H1 (cell line): Measurements from ENCODE around the gene RNPEPL1. TPM values are rescaled to one million over a fixed set of nuclear protein-coding genes. Genes with fewer than 3 reads are reported as not detected.

Source experiments
- polyA plus RNA-seq, 7 experiments: library from polyadenylated mRNA; depleted of rRNA in 3 of 7; stranded (reverse) in 5 of 7; unstranded in 2 of 7; fragments of >200 nt in 5 of 7; fragments of 200-250 nt in 2 of 7; gene quantifications; 1 replicate in 5 of 7; 2 replicates in 1 of 7; 4 replicates in 1 of 7; pipeline versions ENCODE4 v1.2.1 to v1.2.3, GENCODE V29; 2011 to 2013; ENCODE audit warnings: missing spikeins in 2 of 7, mixed read lengths in 2 of 7
- total RNA-seq: library from RNA; stranded (reverse); fragmentation: NEBNext Ultra II Directional; extraction: Animal tissue kit (Norgen Biotek cat#: 25700); gene quantifications from 2 replicates; pipeline ENCODE4 v1.2.1, GENCODE V29; 2021
- TF ChIP-seq, protein P1 (sequence below): fragments of 300-600 bp; sonication (generic); IDR thresholded peaks from 2 replicates; pipeline ENCODE4 v1.7.1; 2012; ENCODE audit warnings: low read length, moderate library complexity, mild to moderate bottlenecking, inconsistent platforms; ENCODE audit not compliant: insufficient replicate concordance

RNPEPL1 gene
- total and polyA plus RNA-seq, 2 of the 8 experiments (the other 6 are each of a cell fraction or from before 2014, with no cell fraction given), result 9.0 to 11.3 TPM

DNA sequence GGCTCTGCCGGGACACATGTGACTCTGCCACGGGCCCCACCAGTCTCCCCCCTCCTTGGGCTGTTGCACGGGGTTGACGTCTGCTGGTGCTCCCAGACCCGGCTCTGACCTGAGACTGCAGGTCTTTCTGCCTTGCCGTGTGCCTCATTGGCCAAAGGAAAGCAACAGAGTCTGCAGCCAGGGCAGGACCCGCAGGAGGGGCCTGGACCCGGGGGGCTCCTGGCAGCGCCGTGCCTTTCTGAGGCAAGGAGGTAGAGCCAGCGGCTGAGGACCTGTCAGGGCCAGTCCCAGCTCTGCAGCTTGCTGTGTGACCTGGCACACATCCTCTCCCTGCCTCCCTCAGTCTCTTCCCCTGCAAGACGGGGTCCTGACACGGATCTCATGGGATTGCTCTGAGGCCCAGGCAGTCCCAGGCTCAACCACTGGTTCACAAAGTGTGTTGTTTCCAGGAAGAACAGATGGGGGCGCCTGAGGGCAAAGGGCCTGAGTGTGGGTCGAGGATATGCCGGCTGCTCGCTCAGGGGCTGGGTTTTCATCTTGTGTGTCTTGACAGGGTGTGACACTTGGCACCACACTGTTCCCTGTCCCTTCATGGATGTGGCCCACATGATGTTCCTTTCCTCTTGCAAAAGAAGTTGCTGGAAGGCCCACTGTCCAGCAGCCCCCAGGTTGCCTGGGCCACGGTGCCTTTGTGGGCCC, 27.2 kb downstream of the RNPEPL1 start (continued):
- TF ChIP-seq, protein P1, sequence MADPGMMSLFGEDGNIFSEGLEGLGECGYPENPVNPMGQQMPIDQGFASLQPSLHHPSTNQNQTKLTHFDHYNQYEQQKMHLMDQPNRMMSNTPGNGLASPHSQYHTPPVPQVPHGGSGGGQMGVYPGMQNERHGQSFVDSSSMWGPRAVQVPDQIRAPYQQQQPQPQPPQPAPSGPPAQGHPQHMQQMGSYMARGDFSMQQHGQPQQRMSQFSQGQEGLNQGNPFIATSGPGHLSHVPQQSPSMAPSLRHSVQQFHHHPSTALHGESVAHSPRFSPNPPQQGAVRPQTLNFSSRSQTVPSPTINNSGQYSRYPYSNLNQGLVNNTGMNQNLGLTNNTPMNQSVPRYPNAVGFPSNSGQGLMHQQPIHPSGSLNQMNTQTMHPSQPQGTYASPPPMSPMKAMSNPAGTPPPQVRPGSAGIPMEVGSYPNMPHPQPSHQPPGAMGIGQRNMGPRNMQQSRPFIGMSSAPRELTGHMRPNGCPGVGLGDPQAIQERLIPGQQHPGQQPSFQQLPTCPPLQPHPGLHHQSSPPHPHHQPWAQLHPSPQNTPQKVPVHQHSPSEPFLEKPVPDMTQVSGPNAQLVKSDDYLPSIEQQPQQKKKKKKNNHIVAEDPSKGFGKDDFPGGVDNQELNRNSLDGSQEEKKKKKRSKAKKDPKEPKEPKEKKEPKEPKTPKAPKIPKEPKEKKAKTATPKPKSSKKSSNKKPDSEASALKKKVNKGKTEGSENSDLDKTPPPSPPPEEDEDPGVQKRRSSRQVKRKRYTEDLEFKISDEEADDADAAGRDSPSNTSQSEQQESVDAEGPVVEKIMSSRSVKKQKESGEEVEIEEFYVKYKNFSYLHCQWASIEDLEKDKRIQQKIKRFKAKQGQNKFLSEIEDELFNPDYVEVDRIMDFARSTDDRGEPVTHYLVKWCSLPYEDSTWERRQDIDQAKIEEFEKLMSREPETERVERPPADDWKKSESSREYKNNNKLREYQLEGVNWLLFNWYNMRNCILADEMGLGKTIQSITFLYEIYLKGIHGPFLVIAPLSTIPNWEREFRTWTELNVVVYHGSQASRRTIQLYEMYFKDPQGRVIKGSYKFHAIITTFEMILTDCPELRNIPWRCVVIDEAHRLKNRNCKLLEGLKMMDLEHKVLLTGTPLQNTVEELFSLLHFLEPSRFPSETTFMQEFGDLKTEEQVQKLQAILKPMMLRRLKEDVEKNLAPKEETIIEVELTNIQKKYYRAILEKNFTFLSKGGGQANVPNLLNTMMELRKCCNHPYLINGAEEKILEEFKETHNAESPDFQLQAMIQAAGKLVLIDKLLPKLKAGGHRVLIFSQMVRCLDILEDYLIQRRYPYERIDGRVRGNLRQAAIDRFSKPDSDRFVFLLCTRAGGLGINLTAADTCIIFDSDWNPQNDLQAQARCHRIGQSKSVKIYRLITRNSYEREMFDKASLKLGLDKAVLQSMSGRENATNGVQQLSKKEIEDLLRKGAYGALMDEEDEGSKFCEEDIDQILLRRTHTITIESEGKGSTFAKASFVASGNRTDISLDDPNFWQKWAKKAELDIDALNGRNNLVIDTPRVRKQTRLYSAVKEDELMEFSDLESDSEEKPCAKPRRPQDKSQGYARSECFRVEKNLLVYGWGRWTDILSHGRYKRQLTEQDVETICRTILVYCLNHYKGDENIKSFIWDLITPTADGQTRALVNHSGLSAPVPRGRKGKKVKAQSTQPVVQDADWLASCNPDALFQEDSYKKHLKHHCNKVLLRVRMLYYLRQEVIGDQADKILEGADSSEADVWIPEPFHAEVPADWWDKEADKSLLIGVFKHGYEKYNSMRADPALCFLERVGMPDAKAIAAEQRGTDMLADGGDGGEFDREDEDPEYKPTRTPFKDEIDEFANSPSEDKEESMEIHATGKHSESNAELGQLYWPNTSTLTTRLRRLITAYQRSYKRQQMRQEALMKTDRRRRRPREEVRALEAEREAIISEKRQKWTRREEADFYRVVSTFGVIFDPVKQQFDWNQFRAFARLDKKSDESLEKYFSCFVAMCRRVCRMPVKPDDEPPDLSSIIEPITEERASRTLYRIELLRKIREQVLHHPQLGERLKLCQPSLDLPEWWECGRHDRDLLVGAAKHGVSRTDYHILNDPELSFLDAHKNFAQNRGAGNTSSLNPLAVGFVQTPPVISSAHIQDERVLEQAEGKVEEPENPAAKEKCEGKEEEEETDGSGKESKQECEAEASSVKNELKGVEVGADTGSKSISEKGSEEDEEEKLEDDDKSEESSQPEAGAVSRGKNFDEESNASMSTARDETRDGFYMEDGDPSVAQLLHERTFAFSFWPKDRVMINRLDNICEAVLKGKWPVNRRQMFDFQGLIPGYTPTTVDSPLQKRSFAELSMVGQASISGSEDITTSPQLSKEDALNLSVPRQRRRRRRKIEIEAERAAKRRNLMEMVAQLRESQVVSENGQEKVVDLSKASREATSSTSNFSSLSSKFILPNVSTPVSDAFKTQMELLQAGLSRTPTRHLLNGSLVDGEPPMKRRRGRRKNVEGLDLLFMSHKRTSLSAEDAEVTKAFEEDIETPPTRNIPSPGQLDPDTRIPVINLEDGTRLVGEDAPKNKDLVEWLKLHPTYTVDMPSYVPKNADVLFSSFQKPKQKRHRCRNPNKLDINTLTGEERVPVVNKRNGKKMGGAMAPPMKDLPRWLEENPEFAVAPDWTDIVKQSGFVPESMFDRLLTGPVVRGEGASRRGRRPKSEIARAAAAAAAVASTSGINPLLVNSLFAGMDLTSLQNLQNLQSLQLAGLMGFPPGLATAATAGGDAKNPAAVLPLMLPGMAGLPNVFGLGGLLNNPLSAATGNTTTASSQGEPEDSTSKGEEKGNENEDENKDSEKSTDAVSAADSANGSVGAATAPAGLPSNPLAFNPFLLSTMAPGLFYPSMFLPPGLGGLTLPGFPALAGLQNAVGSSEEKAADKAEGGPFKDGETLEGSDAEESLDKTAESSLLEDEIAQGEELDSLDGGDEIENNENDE, result no peak
